HT1080 (cell line): ENCODE measurements around the gene NLRP5. TPM values are rescaled to one million over a fixed set of nuclear protein-coding genes. Genes with fewer than 3 reads are reported as not detected.

Source experiments
- small RNA-seq: library from RNA; depleted of rRNA; stranded (forward); fragments of <200 nt; gene quantifications from one replicate; pipeline ENCODE3, GENCODE V24; 2014
- total RNA-seq: library from RNA; depleted of rRNA; stranded (reverse); fragments of >200 nt; shearing (Covaris generic); gene quantifications from 2 replicates; pipeline ENCODE4 v1.2.3, GENCODE V29; 2014; rRNA removed

The NLRP5 gene
- total RNA-seq, 1 experiment from 2014 or later: not detected

Small RNAs within 50 kb of the gene (small RNA-seq; reads per million reads assigned to genes)
- gene RF00019: not detected

Other genes starting within 250 kb of the NLRP5 start
- gene NLRP9, start 248.4 kb upstream of the NLRP5 start, total RNA-seq: not detected in 2 replicates
- 0.13 and 0.18 TPM in 2 replicates for gene RFPL4A, start 227.7 kb upstream of the NLRP5 start, total RNA-seq
- gene RFPL4AL1, start 217.7 kb upstream of the NLRP5 start, total RNA-seq: not detected in 2 replicates
- gene NLRP11, start 154.8 kb upstream of the NLRP5 start, total RNA-seq: 0.03 and 0.13 TPM in 2 replicates
- gene NLRP4, start 150.2 kb upstream of the NLRP5 start, total RNA-seq: not detected in 2 replicates
- not detected in 2 replicates for gene NLRP13, start 54.4 kb upstream of the NLRP5 start, total RNA-seq
- gene NLRP8, start 38.9 kb upstream of the NLRP5 start, total RNA-seq: not detected in 2 replicates
- 75.1 and 81.6 TPM in 2 replicates for gene ZNF787, start 134.5 kb downstream of the NLRP5 start, total RNA-seq
- gene ZNF444, start 154.5 kb downstream of the NLRP5 start, total RNA-seq: 31.4 and 35.6 TPM in 2 replicates
- gene GALP, start 189.2 kb downstream of the NLRP5 start, total RNA-seq: not detected in 2 replicates
- not detected in 2 replicates for gene ZSCAN5B, start 211.0 kb downstream of the NLRP5 start, total RNA-seq
- gene ZSCAN5C, start 215.5 kb downstream of the NLRP5 start, total RNA-seq: not detected in 2 replicates